Measurements from ENCODE around the gene TPCN1. TPM values are rescaled to one million over a fixed set of nuclear protein-coding genes. Genes with fewer than 3 reads are reported as not detected.

Gene TPCN1
- total and polyA plus RNA-seq, 2 of the 8 experiments (the other 6 are each of a cell fraction or from before 2014, with no cell fraction given): 14.9 to 21.4 TPM

- no peak for TF ChIP-seq FOSL1 (IDR thresholded peaks at IDR 0.05; ENCODE audit: insufficient read depth, low read depth, low read length)
- no peak for TF ChIP-seq CEBPB (IDR thresholded peaks at IDR 0.05; ENCODE audit: low read depth, low read length)
- TF ChIP-seq TCF12 (IDR thresholded peaks at IDR 0.05; ENCODE audit: low read depth, low read length): no peak
- TF ChIP-seq BCL11A (IDR thresholded peaks at IDR 0.05; ENCODE audit: low read depth in 2 of 2, low read length in 2 of 2): no peak
- no peak for TF ChIP-seq SIN3A (conservative IDR thresholded peaks at IDR 0.05 in 1 of 2, IDR thresholded peaks at IDR 0.05 in 1 of 2; ENCODE audit: low read depth in 1 of 2, low read length in 2 of 2)
- TF ChIP-seq EZH2 (IDR thresholded peaks at IDR 0.05; ENCODE audit: low read depth, low read length, severe bottlenecking): no peak
- TF ChIP-seq E2F6 (IDR thresholded peaks at IDR 0.05): no peak
- H2BK20ac ChIP-seq (ENCODE audit: low read length): no peak overlapping the region
- no peak for DNase-seq (ENCODE audit: low read depth in 1 of 2, low spot score in 2 of 2)
- POLR2A ChIA-PET (ENCODE audit: partially characterized antibody): interaction anchor here (0.7 kb wide), 1 partner anchor 9 kb away, joined by 3 read pairs; no protein-coding TSS in a partner anchor
- no peak overlapping the region for H4K91ac ChIP-seq (replicated peaks; ENCODE audit: insufficient read length, low read length)
- H3K23me2 ChIP-seq (ENCODE audit: low read depth, low read length): no peaks in the 10 kb centered on the region
- no peak overlapping the region for H3K23ac ChIP-seq (ENCODE audit: insufficient read length)
- H3K9ac ChIP-seq (replicated peaks in 1 of 4; ENCODE audit: extremely low read depth in 1 of 4, low read depth in 3 of 4, low read length in 3 of 4): no peak overlapping the region
- H3K56ac ChIP-seq (replicated peaks; ENCODE audit: insufficient read length, low read depth, low read length): no peak overlapping the region
- H3K79me1 ChIP-seq (ENCODE audit: low read depth, low read length): no peaks in the 10 kb centered on the region
- H2BK15ac ChIP-seq (ENCODE audit: low read length): no peak overlapping the region
- H3K14ac ChIP-seq (ENCODE audit: insufficient read length): no peak overlapping the region
- H4K5ac ChIP-seq (ENCODE audit: insufficient read length, low read depth, low read length): no peak overlapping the region
- no peak overlapping the region for H2BK120ac ChIP-seq (replicated peaks; ENCODE audit: low read depth, low read length)
- H4K8ac ChIP-seq (ENCODE audit: extremely low read depth, insufficient read depth, low read length): no peak overlapping the region
- H3K4me1 ChIP-seq (replicated peaks in 1 of 4; ENCODE audit: control insufficient read depth in 3 of 4, insufficient read depth in 4 of 4, low read length in 3 of 4): peaks cover 0 to 8% (median 5%) of the 10 kb centered on the region in 4 experiments; a peak in 5 of 7 replicates
- H2AFZ ChIP-seq (ENCODE audit: low read length): 0 out of 2 replicates have a peak overlapping the region, but pooled peaks have one; percentile 43
- H3K18ac ChIP-seq (ENCODE audit: extremely low read depth, low read length): no peak overlapping the region
- H3K36me3 ChIP-seq (ENCODE audit: control insufficient read depth in 2 of 4, insufficient read depth in 4 of 4, low read length in 3 of 4): no peaks in the 10 kb centered on the region
- no peak overlapping the region for H3K27ac ChIP-seq (ENCODE audit: low read depth, low read length)
- H2AK5ac ChIP-seq (ENCODE audit: low read depth, low read length): no peak overlapping the region
- WGBS, 2 experiments (ENCODE audit: extremely low coverage in 1 of 2, insufficient coverage in 1 of 2, insufficient read length in 1 of 2, insufficient replicate concordance in 2 of 2, low coverage in 1 of 2, low lambda C conversion rate in 2 of 2, missing lambda C conversion rate in 1 of 2): 94% methylated on average over 6 of the region's 6 CpGs; no CpG with 5 or more reads in 1 of the 2 experiments
- no peak overlapping the region for H3K4me3 ChIP-seq (ENCODE audit: extremely low read depth in 1 of 4, insufficient read depth in 2 of 4, low read depth in 3 of 4, low read length in 4 of 4)
- CTCF ChIA-PET (ENCODE audit: partially characterized antibody): interaction anchor here (1.0 to 1.2 kb wide), 3 partner anchors 9 to 29 kb away, joined by 3 to 4 read pairs (median 3); no protein-coding TSS in a partner anchor
- no peaks in the 10 kb centered on the region for H4K20me1 ChIP-seq (replicated peaks in 1 of 2; ENCODE audit: control insufficient read depth in 1 of 2, insufficient read depth in 2 of 2, low read length in 2 of 2)
- no peak for FAIRE-seq
- no peaks in the 10 kb centered on the region for H3K79me2 ChIP-seq (ENCODE audit: control insufficient read depth in 1 of 2, insufficient read depth in 2 of 2, low read length in 2 of 2)
- H2BK12ac ChIP-seq (ENCODE audit: low read depth, low read length): no peak overlapping the region
- H3K9me3 ChIP-seq (ENCODE audit: insufficient read depth in 2 of 2, low read depth in 1 of 2, low read length in 1 of 2): no peaks in the 10 kb centered on the region
- H3K4me2 ChIP-seq (ENCODE audit: insufficient read depth in 1 of 2, low read depth in 2 of 2, low read length in 2 of 2): no peak overlapping the region
- H3K4ac ChIP-seq (replicated peaks; ENCODE audit: insufficient read length, low read depth, low read length): no peak overlapping the region
- no peaks in the 10 kb centered on the region for H3K27me3 ChIP-seq (replicated peaks in 1 of 4; ENCODE audit: control insufficient read depth in 3 of 4, extremely low read depth in 1 of 4, insufficient read depth in 3 of 4, low read length in 3 of 4)
- H2BK5ac ChIP-seq (ENCODE audit: low read depth, low read length): no peak overlapping the region
Observed at GRCh38 chr12:113345318-113345717, 124.1 kb downstream of the TPCN1 start.

Data from H1 (cell line).